T-helper 2 cell treated with Interferon-gamma antibody and Interleukin-4, amounts not matched to agents 5 μg/mL and 100 μg/mL, for 36 hours (primary cell): Measurements from ENCODE around the gene VGLL3.
"Not testable (repeated sequence)": the region's sequence is repeated elsewhere in the genome, so short reads cannot be mapped to it uniquely, and the experiment has no call there.

ENCODE experiments used
- DNase-seq: peaks from one replicate; pipeline ENCODE4 v3.0.0; 2021; ENCODE audit warnings: low spot score
- H3K27ac Mint-ChIP-seq: one replicate; pipeline ENCODE4 v1.8.0; 2021; ENCODE audit warnings: mild to moderate bottlenecking, mixed read lengths
- H3K27me3 Mint-ChIP-seq: one replicate; pipeline ENCODE4 v1.8.0; 2021; ENCODE audit warnings: low read depth, mixed read lengths
- H3K36me3 Mint-ChIP-seq: one replicate; pipeline ENCODE4 v1.8.0; 2021; ENCODE audit warnings: low read depth, mixed read lengths
- H3K4me1 Mint-ChIP-seq: one replicate; pipeline ENCODE4 v1.8.0; 2021; ENCODE audit warnings: low read depth, mixed read lengths
- H3K4me3 Mint-ChIP-seq: one replicate; pipeline ENCODE4 v1.8.0; 2022; ENCODE audit warnings: mild to moderate bottlenecking, moderate library complexity, mixed read lengths
- H3K9me3 Mint-ChIP-seq: one replicate; pipeline ENCODE4 v1.8.0; 2021; ENCODE audit warnings: mixed read lengths

Gene VGLL3

GRCh38 chr3:86982883-86983282 is 8.1 kb downstream of the VGLL3 start:
- Mint-ChIP-seq H3K4me1 (no peaks in the 10 kb centered on the region), H3K27me3 (peaks cover 1% of the 10 kb centered on the region), H3K9me3 (no peaks in the 10 kb centered on the region), H3K4me3 (no peak overlapping the region), H3K27ac (no peak overlapping the region), H3K36me3 (no peaks in the 10 kb centered on the region)
- DNase-seq: no peak

DNA sequence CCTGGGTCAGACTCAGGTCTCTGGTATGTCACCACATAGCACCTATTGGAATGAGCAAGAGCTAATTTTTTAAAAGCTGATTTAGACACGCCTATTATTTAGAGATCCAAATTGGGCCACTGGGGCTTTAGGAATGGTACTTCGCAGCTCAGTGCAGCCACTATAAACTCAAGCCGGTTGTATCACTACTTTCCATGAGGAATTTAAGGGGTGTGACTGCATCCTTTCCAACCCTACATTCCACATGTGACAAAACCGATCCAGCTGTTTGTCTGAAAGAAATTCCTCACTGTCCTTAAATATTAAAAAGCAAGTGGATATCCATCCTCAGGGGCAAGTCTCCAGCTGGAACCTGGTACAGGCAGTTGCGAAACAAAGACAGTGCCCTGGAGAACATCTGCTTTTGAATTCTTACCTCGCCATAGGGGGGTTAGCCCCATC is 12.8 kb downstream of the VGLL3 start:
- DNase-seq: no peak
- Mint-ChIP-seq H3K9me3 (no peaks in the 10 kb centered on the region), H3K27me3 (no peaks in the 10 kb centered on the region), H3K4me1 (no peaks in the 10 kb centered on the region), H3K36me3 (no peaks in the 10 kb centered on the region), H3K27ac (no peak overlapping the region), H3K4me3 (no peak overlapping the region)

- no peaks in the 10 kb centered on the region for H3K4me1 Mint-ChIP-seq
- no peak for DNase-seq
- no peaks in the 10 kb centered on the region for H3K27me3 Mint-ChIP-seq
- no peaks in the 10 kb centered on the region for H3K36me3 Mint-ChIP-seq
- H3K27ac Mint-ChIP-seq: no peak overlapping the region
- H3K4me3 Mint-ChIP-seq: no peak overlapping the region
- H3K9me3 Mint-ChIP-seq: no peaks in the 10 kb centered on the region
Measured at GRCh38 chr3:86976219-86976618, 14.7 kb downstream of the VGLL3 start.

GRCh38 chr3:86974177-86974576 is 16.8 kb downstream of the VGLL3 start:
- not testable (repeated sequence) for H3K27ac Mint-ChIP-seq, H3K4me3 Mint-ChIP-seq, DNase-seq, H3K27me3 Mint-ChIP-seq, H3K4me1 Mint-ChIP-seq, H3K36me3 Mint-ChIP-seq, H3K9me3 Mint-ChIP-seq

DNA sequence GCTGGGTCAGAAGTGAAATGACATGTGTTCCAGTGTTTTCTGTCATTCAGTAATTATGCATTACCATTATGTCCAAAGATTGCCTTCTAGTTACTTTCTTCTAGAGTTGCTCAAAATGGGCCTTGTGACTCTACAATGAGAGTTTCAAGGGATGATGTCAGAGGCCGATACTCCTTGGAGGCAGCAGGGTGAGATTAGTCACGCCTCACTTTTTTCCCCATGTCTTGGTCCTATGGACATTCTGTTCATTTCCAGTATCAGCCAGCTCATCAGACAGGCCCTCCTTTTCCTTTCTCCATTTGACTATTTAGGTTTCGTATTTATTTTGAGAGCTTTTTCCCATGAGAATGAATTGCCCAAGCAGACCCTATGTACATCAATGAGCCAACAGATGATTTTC is 17.5 kb downstream of the VGLL3 start:
- no peak for DNase-seq
- no peaks in the 10 kb centered on the region for H3K27me3 Mint-ChIP-seq
- H3K27ac Mint-ChIP-seq: no peak overlapping the region
- H3K4me1 Mint-ChIP-seq: no peaks in the 10 kb centered on the region
- H3K36me3 Mint-ChIP-seq: no peaks in the 10 kb centered on the region
- H3K9me3 Mint-ChIP-seq: no peaks in the 10 kb centered on the region
- no peak overlapping the region for H3K4me3 Mint-ChIP-seq

- Mint-ChIP-seq H3K27me3 (no peaks in the 10 kb centered on the region), H3K27ac (no peak overlapping the region), H3K9me3 (no peaks in the 10 kb centered on the region), H3K36me3 (no peaks in the 10 kb centered on the region), H3K4me3 (no peak overlapping the region), H3K4me1 (no peaks in the 10 kb centered on the region)
- DNase-seq: no peak
Measured at GRCh38 chr3:86969500-86970189, 21.3 kb downstream of the VGLL3 start.

GRCh38 chr3:86968244-86968932 is 22.6 kb downstream of the VGLL3 start:
- Mint-ChIP-seq H3K9me3 (no peaks in the 10 kb centered on the region), H3K36me3 (no peaks in the 10 kb centered on the region), H3K4me3 (no peak overlapping the region), H3K27me3 (no peaks in the 10 kb centered on the region), H3K4me1 (no peaks in the 10 kb centered on the region), H3K27ac (no peak overlapping the region)
- DNase-seq: no peak

GRCh38 chr3:86967062-86967461 is 23.9 kb downstream of the VGLL3 start:
- Mint-ChIP-seq H3K4me3 (no peak overlapping the region), H3K4me1 (no peaks in the 10 kb centered on the region), H3K27ac (no peak overlapping the region), H3K27me3 (no peaks in the 10 kb centered on the region), H3K9me3 (no peaks in the 10 kb centered on the region), H3K36me3 (no peaks in the 10 kb centered on the region)
- no peak for DNase-seq

GRCh38 chr3:86965166-86965565 is 25.8 kb downstream of the VGLL3 start:
- no peaks in the 10 kb centered on the region for H3K4me1 Mint-ChIP-seq
- H3K9me3 Mint-ChIP-seq: no peaks in the 10 kb centered on the region
- no peak for DNase-seq
- H3K27me3 Mint-ChIP-seq: no peaks in the 10 kb centered on the region
- H3K36me3 Mint-ChIP-seq: no peaks in the 10 kb centered on the region
- no peak overlapping the region for H3K27ac Mint-ChIP-seq
- no peak overlapping the region for H3K4me3 Mint-ChIP-seq

DNA sequence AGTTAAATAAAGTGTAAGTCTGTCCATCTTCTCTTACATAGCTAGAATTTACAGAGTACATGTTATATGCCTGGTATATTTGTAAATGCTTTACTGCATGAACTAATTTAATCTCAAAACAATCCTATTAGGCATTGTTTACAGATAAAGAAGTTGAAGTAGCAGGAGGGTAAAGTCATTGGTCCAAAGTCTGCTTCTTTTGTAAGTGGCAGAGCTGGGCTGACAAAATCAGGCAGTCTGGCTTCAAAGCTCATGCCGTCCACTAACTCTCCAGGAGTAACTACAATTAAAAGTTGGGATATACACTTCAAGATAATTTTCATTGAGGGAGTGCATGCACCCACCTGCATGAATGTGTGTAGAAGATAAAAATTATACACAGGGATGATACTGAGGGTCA is 27.3 kb downstream of the VGLL3 start:
- Mint-ChIP-seq H3K4me1 (no peaks in the 10 kb centered on the region), H3K36me3 (no peaks in the 10 kb centered on the region), H3K27ac (no peak overlapping the region), H3K4me3 (no peak overlapping the region), H3K27me3 (no peaks in the 10 kb centered on the region), H3K9me3 (no peaks in the 10 kb centered on the region)
- no peak for DNase-seq

GRCh38 chr3:86961297-86961696 is 29.7 kb downstream of the VGLL3 start:
- H3K27ac Mint-ChIP-seq: no peak overlapping the region
- H3K9me3 Mint-ChIP-seq: no peaks in the 10 kb centered on the region
- no peak for DNase-seq
- H3K4me1 Mint-ChIP-seq: no peaks in the 10 kb centered on the region
- no peak overlapping the region for H3K4me3 Mint-ChIP-seq
- no peaks in the 10 kb centered on the region for H3K36me3 Mint-ChIP-seq
- H3K27me3 Mint-ChIP-seq: no peaks in the 10 kb centered on the region

DNA sequence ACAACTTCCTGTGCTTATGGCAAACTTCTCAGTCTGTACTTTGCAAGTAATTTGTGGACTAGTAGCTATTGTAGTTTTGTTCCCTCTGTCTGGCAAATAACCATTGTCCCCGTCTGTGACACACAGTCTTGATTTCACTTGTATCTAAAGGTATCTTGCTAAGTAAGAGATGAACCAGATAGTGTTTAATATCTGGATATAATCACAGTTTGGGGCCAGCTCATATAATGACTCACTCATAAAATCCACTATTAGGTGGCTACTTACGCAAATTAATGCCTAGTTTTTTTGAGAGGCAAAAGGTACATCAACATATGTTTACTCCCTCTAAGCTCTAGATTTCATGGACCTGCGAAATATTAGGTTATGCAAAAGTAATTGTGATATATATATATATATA is 30.4 kb downstream of the VGLL3 start:
- Mint-ChIP-seq H3K4me3 (no peak overlapping the region), H3K36me3 (no peaks in the 10 kb centered on the region), H3K9me3 (no peaks in the 10 kb centered on the region), H3K4me1 (no peaks in the 10 kb centered on the region), H3K27ac (no peak overlapping the region), H3K27me3 (no peaks in the 10 kb centered on the region)
- no peak for DNase-seq

- Mint-ChIP-seq H3K9me3 (no peaks in the 10 kb centered on the region), H3K4me3 (no peak overlapping the region), H3K27ac (no peak overlapping the region), H3K4me1 (no peaks in the 10 kb centered on the region), H3K27me3 (no peaks in the 10 kb centered on the region), H3K36me3 (no peaks in the 10 kb centered on the region)
- no peak for DNase-seq
Measured at GRCh38 chr3:86958534-86958933, 32.4 kb downstream of the VGLL3 start.

DNA sequence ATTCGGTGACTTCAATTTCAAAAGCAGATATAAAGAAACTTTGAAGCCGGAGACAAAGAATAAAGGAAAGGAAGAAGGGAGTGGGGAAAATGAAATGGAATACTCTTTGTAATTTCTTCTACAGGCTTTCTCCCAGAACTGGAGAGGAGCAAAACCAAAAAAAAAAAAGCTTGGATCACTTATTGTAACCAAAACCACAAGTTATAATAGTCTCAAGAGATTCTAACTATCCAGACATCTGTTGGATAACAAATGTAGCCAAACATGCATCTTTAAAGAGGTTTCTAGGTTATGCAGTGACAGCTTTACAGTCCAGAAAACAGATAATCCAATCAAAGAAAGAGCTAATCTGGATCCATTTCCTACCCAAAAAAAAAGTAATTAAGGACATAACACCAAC is 36.2 kb downstream of the VGLL3 start:
- H3K4me3 Mint-ChIP-seq: no peak overlapping the region
- no peaks in the 10 kb centered on the region for H3K27me3 Mint-ChIP-seq
- no peaks in the 10 kb centered on the region for H3K36me3 Mint-ChIP-seq
- no peak for DNase-seq
- H3K27ac Mint-ChIP-seq: no peak overlapping the region
- no peaks in the 10 kb centered on the region for H3K4me1 Mint-ChIP-seq
- H3K9me3 Mint-ChIP-seq: no peaks in the 10 kb centered on the region

DNA sequence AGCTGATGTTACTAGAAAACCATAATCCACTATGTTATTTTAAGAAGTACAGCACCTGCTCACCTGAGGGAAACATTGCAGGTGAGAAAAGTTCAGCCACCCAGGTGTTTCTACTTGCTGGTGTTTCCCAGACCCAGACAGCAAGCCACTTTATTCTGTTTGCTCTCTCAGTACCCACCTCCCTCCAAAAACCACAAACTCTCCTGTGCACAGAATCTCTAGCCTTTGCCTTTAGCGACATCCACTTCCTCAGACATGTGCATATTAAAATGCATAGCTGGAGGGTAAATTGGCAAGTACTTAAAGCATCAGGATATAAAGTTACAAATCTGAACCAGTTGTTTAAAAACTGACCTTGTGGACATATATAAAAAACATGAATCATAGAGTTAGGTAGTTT is 36.7 kb downstream of the VGLL3 start:
- Mint-ChIP-seq H3K36me3 (no peaks in the 10 kb centered on the region), H3K9me3 (no peaks in the 10 kb centered on the region), H3K4me3 (no peak overlapping the region), H3K27ac (no peak overlapping the region), H3K4me1 (no peaks in the 10 kb centered on the region), H3K27me3 (no peaks in the 10 kb centered on the region)
- DNase-seq: no peak
